BLaER1 (cell line): ENCODE measurements around the gene PTPRC.
A peak's percentile ranks its signal among the peaks of the same experiment; 100 is the strongest.

Experiments
- H3K27ac ChIP-seq: shearing (Covaris generic); formaldehyde crosslinking; 2 replicates; pipeline ENCODE4 v1.8.1; 2022
- H3K27me3 ChIP-seq: shearing (Covaris generic); formaldehyde crosslinking; 2 replicates; pipeline ENCODE4 v1.8.1; 2022
- H3K36me3 ChIP-seq: shearing (Covaris generic); formaldehyde crosslinking; 2 replicates; pipeline ENCODE4 v1.8.1; 2022
- H3K4me1 ChIP-seq: shearing (Covaris generic); formaldehyde crosslinking; 2 replicates; pipeline ENCODE4 v1.8.1; 2022
- H3K4me2 ChIP-seq: shearing (Covaris generic); formaldehyde crosslinking; 2 replicates; pipeline ENCODE4 v1.8.1; 2022
- H3K4me3 ChIP-seq: shearing (Covaris generic); formaldehyde crosslinking; 2 replicates; pipeline ENCODE4 v1.8.1; 2022
- H3K9ac ChIP-seq: shearing (Covaris generic); formaldehyde crosslinking; 2 replicates; pipeline ENCODE4 v1.8.1; 2022
- H3K9me3 ChIP-seq: shearing (Covaris generic); formaldehyde crosslinking; 2 replicates; pipeline ENCODE4 v1.8.1; 2022
- H4K20me1 ChIP-seq: shearing (Covaris generic); formaldehyde crosslinking; 2 replicates; pipeline ENCODE4 v1.8.1; 2022
- Cebpa-rat ChIP-seq: shearing (Covaris generic); IDR thresholded peaks from 2 replicates; pipeline ENCODE4 v1.8.1; 2022

PTPRC gene

DNA sequence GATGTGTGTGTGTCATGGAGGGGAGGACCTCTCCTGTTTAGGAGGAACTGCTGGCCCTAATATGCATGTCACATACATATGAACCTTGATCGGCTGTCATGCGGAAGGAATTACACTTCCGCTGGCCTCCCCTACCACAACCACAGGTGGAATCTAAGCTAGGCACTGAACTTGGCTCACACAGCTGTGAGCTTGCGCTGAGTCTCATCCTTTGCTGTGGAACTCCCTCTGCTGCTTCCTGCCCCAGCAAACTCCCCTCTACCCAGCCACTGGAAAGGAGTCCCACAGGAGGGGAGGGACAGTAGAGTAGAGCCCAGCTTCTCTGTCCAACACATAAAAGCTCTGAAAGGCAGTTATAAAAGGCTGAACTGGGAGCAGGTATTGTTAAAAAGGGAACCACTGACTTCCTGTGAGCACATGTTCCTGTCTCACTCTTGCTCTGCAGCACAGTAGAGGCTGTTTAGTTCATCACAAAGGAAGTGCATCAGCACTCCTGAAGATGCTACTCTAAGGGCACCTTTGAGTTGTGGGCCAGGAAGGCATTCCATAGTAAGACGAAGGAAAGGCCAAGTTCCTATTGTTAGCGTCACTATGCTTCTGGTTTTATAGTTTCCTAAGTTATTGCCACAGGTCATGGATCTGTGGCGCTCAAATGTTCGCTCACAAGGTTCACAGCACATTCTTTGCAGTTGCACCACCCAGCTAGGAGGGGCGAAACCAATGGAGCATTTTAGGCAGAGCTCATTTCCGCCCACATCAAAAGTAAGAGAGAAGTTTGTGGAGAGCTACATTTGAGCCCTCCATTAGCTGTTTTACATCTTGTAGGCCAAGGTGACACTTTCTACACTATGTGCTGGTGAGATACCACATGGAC is 17.7 kb upstream of the PTPRC start:
- peak; percentile 84 for TF ChIP-seq Cebpa-rat
- Histone ChIP-seq H3K4me1 (peaks cover 44% of the 10 kb centered on the region), H4K20me1 (no peaks in the 10 kb centered on the region), H3K36me3 (no peaks in the 10 kb centered on the region), H3K4me3 (peak overlapping the region; percentile 38; the same call in 1 of the 2 replicates), H3K4me2 (peak overlapping the region; percentile 80), H3K9me3 (no peaks in the 10 kb centered on the region), H3K9ac (peak overlapping the region; percentile 71), H3K27me3 (no peaks in the 10 kb centered on the region), H3K27ac (peak overlapping the region; percentile 88)

DNA sequence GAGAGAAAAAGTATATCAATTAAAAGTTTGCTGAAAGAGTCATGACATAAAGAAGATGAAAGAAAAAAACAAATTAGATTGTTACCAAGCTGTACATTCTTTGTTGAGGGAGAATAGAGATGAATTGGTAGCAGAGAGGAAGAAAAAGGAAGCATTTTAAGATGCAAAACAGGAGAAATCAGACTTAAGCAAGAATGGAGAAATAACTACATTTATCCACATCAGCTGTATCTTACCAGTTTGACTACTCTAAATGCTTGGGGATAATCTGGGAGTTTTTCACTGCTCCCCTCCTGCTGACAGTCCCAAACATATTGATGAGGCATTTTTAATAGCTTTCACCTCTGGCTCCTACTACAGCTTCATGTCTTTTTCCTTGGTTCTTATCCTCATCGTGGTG is 16.8 kb upstream of the PTPRC start:
- H3K4me3 ChIP-seq: peak overlapping the region; percentile 38; the same call in 1 of the 2 replicates
- H3K27ac ChIP-seq: peak overlapping the region; percentile 88
- no peak for TF ChIP-seq Cebpa-rat
- H4K20me1 ChIP-seq: no peaks in the 10 kb centered on the region
- H3K27me3 ChIP-seq: no peaks in the 10 kb centered on the region
- H3K4me1 ChIP-seq: peaks cover 44% of the 10 kb centered on the region
- H3K9ac ChIP-seq: peak overlapping the region; percentile 71; the same call in 1 of the 2 replicates
- peak overlapping the region; percentile 80 for H3K4me2 ChIP-seq
- no peaks in the 10 kb centered on the region for H3K36me3 ChIP-seq
- H3K9me3 ChIP-seq: no peaks in the 10 kb centered on the region

DNA sequence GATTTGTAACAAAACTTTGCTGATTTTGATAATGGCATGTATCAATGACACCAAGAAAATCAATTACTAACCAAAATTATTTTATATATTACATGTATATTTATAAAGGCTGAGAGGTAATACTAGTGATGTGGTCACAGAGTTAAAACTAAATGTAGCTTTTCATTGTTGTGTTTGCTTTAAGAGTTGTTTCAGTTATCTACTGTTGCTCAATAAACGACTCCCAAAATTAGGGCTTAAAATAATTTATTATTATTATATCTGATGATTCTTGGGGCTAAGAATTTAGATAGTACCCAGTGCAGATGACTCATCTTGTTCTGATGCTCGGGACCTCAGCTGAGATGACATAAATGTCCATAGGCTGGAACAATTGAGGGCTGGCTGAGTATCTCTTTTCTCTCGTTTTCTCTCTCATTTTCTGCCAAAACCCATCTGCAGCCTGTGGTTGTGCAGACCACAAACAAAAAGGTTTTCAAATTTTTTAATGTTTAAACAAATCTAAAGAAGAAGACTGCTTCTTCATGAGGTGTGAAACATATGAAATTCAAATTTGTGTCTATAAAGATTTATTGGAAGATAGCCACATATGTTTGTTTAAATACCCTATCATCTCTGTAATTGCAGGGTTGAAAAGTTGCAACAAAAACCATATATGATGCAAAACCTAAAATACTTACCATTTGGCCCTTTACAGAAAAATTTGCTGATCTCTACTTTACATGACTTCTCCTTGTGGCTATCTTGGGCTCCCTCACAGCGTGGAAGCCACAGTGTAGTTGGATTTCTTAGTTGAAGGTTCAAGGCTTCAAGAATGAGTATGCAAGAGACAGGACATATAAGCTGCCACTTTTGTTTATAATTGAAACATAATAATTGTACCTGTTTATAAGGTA is 14.8 kb upstream of the PTPRC start:
- peaks cover 44% of the 10 kb centered on the region for H3K4me1 ChIP-seq

DNA sequence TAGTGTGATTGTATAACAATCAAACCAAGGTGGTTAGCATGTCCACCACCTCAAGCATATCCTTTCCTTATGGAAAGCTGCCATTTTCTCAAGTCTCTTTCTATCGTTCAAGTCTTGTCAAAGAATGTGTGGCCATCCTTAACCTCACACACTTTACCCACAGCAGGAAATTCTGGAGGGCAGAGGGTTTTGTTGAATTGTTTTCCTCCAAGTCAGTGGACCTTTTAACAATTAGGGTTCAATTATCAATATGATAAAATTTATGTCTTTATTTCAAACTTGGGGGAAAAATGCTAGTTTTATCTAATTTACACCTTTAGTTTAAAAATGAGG is 14.2 kb upstream of the PTPRC start:
- Histone ChIP-seq H3K27me3 (no peaks in the 10 kb centered on the region), H3K4me2 (no peak overlapping the region), H3K4me1 (peaks cover 40% of the 10 kb centered on the region), H4K20me1 (no peaks in the 10 kb centered on the region), H3K9me3 (no peaks in the 10 kb centered on the region), H3K4me3 (no peak overlapping the region), H3K27ac (no peak overlapping the region), H3K9ac (no peak overlapping the region), H3K36me3 (no peaks in the 10 kb centered on the region)
- no peak for TF ChIP-seq Cebpa-rat

More for the DNA sequence above, 14.8 kb upstream of the PTPRC start:
- H3K27ac ChIP-seq: no peak overlapping the region
- H3K36me3 ChIP-seq: no peaks in the 10 kb centered on the region
- no peaks in the 10 kb centered on the region for H4K20me1 ChIP-seq
- no peaks in the 10 kb centered on the region for H3K9me3 ChIP-seq
- H3K27me3 ChIP-seq: no peaks in the 10 kb centered on the region
- H3K4me2 ChIP-seq: no peak overlapping the region
- no peak for TF ChIP-seq Cebpa-rat
- H3K4me3 ChIP-seq: no peak overlapping the region
- no peak overlapping the region for H3K9ac ChIP-seq

DNA sequence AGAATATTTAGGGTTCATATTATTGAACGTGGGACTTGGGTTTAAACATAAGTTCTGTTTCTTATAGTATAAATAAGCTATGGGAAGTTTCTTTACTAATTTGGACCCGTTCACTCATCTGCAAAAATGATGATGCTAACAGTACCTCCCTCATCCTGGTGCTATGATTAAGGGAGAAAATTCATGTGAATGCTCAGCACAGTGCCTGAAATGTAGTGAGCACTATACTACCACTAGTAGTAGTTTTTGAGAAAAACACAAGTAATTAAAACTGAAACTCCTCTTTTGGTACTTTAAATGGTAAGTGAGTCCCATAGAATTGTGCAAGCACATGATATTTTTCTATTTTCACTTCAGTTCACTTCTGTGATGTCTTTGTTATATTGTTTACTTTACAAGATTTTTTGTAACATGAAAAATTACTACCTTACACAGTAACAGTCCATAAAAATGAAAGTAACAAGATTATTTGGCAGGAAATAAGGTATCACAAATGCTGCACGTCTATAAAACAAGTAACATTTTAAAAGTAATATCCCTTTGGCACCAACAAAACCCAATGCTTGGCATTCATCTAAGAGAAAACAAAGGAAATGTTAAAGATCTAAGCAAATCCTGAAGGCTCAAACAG is 11.3 kb upstream of the PTPRC start:
- peaks cover 10% of the 10 kb centered on the region for H3K4me1 ChIP-seq
- no peaks in the 10 kb centered on the region for H3K27me3 ChIP-seq
- no peak overlapping the region for H3K27ac ChIP-seq
- no peak overlapping the region for H3K4me2 ChIP-seq
- H4K20me1 ChIP-seq: no peaks in the 10 kb centered on the region
- no peak overlapping the region for H3K4me3 ChIP-seq
- H3K36me3 ChIP-seq: no peaks in the 10 kb centered on the region
- no peak overlapping the region for H3K9ac ChIP-seq
- H3K9me3 ChIP-seq: no peaks in the 10 kb centered on the region
- no peak for TF ChIP-seq Cebpa-rat

DNA sequence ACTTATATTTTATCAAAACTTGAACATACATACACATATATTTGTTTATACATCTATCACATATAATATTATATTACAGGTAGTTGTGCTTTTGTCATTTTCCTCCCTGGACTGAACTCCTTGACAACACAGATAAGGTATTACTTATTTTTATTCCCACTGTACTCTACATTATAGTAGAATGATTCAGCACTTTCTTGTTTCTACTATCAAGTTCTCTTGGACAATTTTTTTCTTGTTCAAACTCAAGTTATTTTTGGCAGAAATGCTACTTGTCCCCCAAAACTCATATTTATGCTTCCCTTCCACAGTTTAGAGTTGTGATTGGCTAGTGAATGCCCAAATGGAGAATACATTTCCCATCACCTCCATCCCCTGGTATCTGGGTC is 10.8 kb upstream of the PTPRC start:
- TF ChIP-seq Cebpa-rat: no peak
- H3K4me1 ChIP-seq: peaks cover 5% of the 10 kb centered on the region

DNA sequence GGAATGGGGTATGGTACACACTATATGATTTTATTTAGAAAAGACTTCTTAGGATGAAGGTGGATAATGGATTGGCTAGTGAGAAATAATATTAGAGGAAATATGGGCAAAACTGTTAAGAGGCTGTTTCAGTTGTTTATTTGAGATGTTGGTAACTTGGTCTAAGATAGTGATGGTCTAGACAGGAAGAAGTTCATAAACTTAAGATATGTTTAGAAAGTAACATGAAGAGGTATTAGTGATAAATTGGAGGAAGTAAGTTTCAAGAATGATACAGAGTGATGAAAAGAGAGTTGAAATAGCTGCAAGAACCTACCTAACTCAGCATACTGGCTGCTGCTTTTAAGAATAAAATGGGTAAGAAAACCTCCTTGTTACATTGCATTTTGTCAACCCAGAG is 9.2 kb upstream of the PTPRC start:
- no peaks in the 10 kb centered on the region for H4K20me1 ChIP-seq
- H3K4me1 ChIP-seq: 0 out of 2 replicates have a peak, but pooled peaks cover 5% of the 10 kb centered on the region
- H3K27ac ChIP-seq: no peak overlapping the region
- H3K9me3 ChIP-seq: no peaks in the 10 kb centered on the region; the same call in 1 of the 2 replicates
- H3K36me3 ChIP-seq: no peaks in the 10 kb centered on the region
- no peak overlapping the region for H3K4me3 ChIP-seq
- no peak for TF ChIP-seq Cebpa-rat
- H3K4me2 ChIP-seq: no peak overlapping the region
- H3K9ac ChIP-seq: no peak overlapping the region
- H3K27me3 ChIP-seq: no peaks in the 10 kb centered on the region

More for the DNA sequence above, 10.8 kb upstream of the PTPRC start:
- no peaks in the 10 kb centered on the region for H3K36me3 ChIP-seq
- no peaks in the 10 kb centered on the region for H4K20me1 ChIP-seq
- H3K9me3 ChIP-seq: no peaks in the 10 kb centered on the region
- no peak overlapping the region for H3K4me3 ChIP-seq
- no peak overlapping the region for H3K27ac ChIP-seq
- no peak overlapping the region for H3K9ac ChIP-seq
- no peaks in the 10 kb centered on the region for H3K27me3 ChIP-seq
- H3K4me2 ChIP-seq: no peak overlapping the region

DNA sequence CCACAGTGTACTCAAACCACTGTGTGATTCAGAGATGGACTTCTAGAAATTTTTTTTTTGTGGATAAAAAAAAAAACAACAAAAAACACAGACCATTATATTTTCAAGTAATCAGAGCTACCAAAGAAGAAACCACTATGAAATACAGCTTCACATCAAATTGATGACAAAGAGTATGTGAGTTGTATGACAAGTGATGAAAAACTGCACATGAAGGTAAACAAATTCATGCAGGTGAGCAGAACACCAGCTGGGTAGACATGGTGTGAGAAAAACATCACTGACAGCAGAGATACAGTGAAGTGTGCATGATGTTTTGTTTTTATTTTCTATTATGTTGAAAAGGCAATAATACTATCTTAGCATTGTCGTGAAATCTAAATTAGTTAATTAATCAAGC is 8.0 kb upstream of the PTPRC start:
- 0 out of 2 replicates have a peak, but pooled peaks cover 5% of the 10 kb centered on the region for H3K4me1 ChIP-seq
- TF ChIP-seq Cebpa-rat: no peak
- no peak overlapping the region for H3K9ac ChIP-seq
- no peaks in the 10 kb centered on the region; the same call in 1 of the 2 replicates for H3K9me3 ChIP-seq
- no peak overlapping the region for H3K27ac ChIP-seq
- H3K4me2 ChIP-seq: no peak overlapping the region
- no peak overlapping the region for H3K4me3 ChIP-seq
- no peaks in the 10 kb centered on the region for H3K36me3 ChIP-seq
- no peaks in the 10 kb centered on the region for H3K27me3 ChIP-seq
- H4K20me1 ChIP-seq: no peaks in the 10 kb centered on the region

DNA sequence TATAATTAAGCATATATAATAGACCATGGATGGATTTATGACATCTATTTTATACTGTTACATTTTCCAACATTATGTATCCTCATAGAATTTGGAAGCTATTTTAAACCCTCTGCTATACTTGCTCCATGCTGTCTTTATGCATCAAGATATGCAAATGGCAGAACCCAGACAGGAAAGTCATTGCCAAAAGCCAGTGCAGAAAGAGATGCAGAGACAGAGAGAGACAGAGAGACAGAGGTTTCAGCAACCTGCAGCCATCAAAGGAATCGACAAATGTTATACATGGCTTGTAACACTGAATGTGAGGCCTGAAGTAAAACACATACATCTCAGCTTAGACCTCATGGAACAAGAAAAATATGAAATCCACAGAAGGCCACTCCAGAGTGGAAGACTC is 7.5 kb upstream of the PTPRC start:
- no peaks in the 10 kb centered on the region for H4K20me1 ChIP-seq
- no peaks in the 10 kb centered on the region; the same call in 1 of the 2 replicates for H3K9me3 ChIP-seq
- H3K27ac ChIP-seq: no peak overlapping the region
- H3K4me1 ChIP-seq: peaks cover 6% of the 10 kb centered on the region; the same call in 1 of the 2 replicates
- no peak overlapping the region for H3K4me2 ChIP-seq
- H3K9ac ChIP-seq: no peak overlapping the region
- H3K36me3 ChIP-seq: no peaks in the 10 kb centered on the region
- no peaks in the 10 kb centered on the region for H3K27me3 ChIP-seq
- no peak overlapping the region for H3K4me3 ChIP-seq
- TF ChIP-seq Cebpa-rat: no peak
